Choroid plexus epithelial cell (primary cell): ENCODE measurements around the gene UGT1A10.

Experiments used
- DNase-seq: peaks from one replicate; pipeline ENCODE4 v3.0.0-alpha.2; 2010; ENCODE audit warnings: low read depth
- H3K4me3 ChIP-seq: 2 replicates; pipeline ENCODE4 v1.5.1; 2011; ENCODE audit warnings: low read depth, mild to moderate bottlenecking, control low read depth, low read length, moderate library complexity
- CTCF ChIP-seq: conservative IDR thresholded peaks from 2 replicates; pipeline ENCODE4 v1.5.1; 2011; ENCODE audit warnings: low read depth, mild to moderate bottlenecking, control low read depth, inconsistent platforms, low read length, moderate library complexity

UGT1A10 gene

GRCh38 chr2:233686928-233687327 is 50.7 kb downstream of the UGT1A10 start:
- no peak overlapping the region for H3K4me3 ChIP-seq
- no peak for DNase-seq
- TF ChIP-seq CTCF, result no peak

GRCh38 chr2:233688341-233688740 is 52.1 kb downstream of the UGT1A10 start:
- no peak for DNase-seq
- TF ChIP-seq CTCF, result no peak
- no peak overlapping the region for H3K4me3 ChIP-seq

GRCh38 chr2:233689031-233689430 is 52.8 kb downstream of the UGT1A10 start:
- DNase-seq, result no peak
- no peak overlapping the region for H3K4me3 ChIP-seq
- TF ChIP-seq CTCF, result no peak

- DNase-seq, result peak; percentile 14
- TF ChIP-seq CTCF, result no peak
These were observed 53.3 kb downstream of the UGT1A10 start for GRCh38 chr2:233689501-233689900.

GRCh38 chr2:233690444-233690843 is 54.2 kb downstream of the UGT1A10 start:
- H3K4me3 ChIP-seq, result no peak overlapping the region
- TF ChIP-seq CTCF, result no peak

More at GRCh38 chr2:233689501-233689900, 53.3 kb downstream of the UGT1A10 start:
- H3K4me3 ChIP-seq, result no peak overlapping the region

GRCh38 chr2:233691443-233692433 is 55.5 kb downstream of the UGT1A10 start:
- no peak for DNase-seq
- H3K4me3 ChIP-seq, result no peak overlapping the region
- TF ChIP-seq CTCF, result no peak

More at GRCh38 chr2:233690444-233690843, 54.2 kb downstream of the UGT1A10 start:
- DNase-seq, result peak; percentile 15

- no peak within 1 kb of the TSS for H3K4me3 ChIP-seq
- TF ChIP-seq CTCF, result no peak
- no peak for DNase-seq
These were observed 56.4 kb downstream of the UGT1A10 start, which contains the start of gene UGT1A6 for GRCh38 chr2:233692648-233693047. Gene UGT1A6, plus strand, starts transcription at chr2:233692890. Its CDS starts 115 bp downstream, at chr2:233693005.
